ENCODE results near the gene CEACAM20. TPM values are rescaled to one million over a fixed set of nuclear protein-coding genes. Genes with fewer than 3 reads are reported as not detected.

Gene CEACAM20
- total RNA-seq (not detected), polyA plus RNA-seq (not detected)

DNA sequence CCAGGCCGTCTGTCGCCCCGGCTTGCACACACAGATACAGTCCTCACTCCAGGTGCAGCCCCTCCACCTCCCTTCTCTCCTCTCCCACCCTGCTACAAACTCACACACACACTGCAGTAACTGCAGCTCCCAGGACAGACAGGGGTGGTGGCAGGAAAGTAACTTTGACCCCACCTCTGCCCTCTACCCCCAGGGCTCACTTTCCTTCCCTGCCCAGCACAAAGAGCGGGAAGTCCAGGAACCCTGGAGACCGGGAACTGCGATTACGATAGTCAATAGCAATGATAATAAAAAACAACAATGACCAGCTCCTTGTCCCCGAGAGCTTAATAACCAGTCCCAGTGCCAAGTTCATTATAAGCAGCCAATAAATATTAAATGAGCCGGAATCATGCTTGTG lies at the start of gene CEACAM20:
CEACAM20 (minus strand) TSS at position 140 of the 400 bp plus-strand sequence. CDS start 166 bp downstream, outside the sequence.
- H3K27me3 ChIP-seq: no peaks in the 10 kb centered on the region
- no peak within 1 kb of the TSS for H3K4me3 ChIP-seq
- H3K27ac ChIP-seq: no peak within 1 kb of the TSS
- no peaks in the 10 kb centered on the region for H3K4me1 ChIP-seq
- TF ChIP-seq, protein P1, sequence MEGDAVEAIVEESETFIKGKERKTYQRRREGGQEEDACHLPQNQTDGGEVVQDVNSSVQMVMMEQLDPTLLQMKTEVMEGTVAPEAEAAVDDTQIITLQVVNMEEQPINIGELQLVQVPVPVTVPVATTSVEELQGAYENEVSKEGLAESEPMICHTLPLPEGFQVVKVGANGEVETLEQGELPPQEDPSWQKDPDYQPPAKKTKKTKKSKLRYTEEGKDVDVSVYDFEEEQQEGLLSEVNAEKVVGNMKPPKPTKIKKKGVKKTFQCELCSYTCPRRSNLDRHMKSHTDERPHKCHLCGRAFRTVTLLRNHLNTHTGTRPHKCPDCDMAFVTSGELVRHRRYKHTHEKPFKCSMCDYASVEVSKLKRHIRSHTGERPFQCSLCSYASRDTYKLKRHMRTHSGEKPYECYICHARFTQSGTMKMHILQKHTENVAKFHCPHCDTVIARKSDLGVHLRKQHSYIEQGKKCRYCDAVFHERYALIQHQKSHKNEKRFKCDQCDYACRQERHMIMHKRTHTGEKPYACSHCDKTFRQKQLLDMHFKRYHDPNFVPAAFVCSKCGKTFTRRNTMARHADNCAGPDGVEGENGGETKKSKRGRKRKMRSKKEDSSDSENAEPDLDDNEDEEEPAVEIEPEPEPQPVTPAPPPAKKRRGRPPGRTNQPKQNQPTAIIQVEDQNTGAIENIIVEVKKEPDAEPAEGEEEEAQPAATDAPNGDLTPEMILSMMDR (IDR thresholded peaks at IDR 0.05): no peak
- no peaks in the 10 kb centered on the region for H3K36me3 ChIP-seq
- ATAC-seq (no peak), FAIRE-seq (no peak), DNase-seq (no peak)
- 43 to 59% methylated on average over 9 of the region's 9 CpGs for WGBS, 2 donors
- no peaks in the 10 kb centered on the region for H3K9me3 ChIP-seq
- intact Hi-C loops (cut with DNase I): no loop called here

DNA sequence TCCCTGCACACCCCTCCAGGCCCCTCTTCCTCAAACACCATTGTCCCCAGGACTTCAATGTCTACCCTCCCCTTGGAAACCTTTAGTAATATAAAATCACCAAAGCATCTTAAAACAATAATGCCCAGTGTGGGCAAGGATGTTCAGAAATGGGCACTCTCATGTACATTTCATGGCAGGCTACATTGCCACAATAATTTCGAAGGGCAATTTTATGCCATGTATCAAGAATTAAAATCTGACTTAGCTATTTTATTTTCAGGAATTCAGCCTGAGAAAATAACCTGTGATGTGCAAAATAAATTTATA lies 48.0 kb upstream of the CEACAM20 start:
- Histone ChIP-seq H3K27ac (no peak overlapping the region), H3K4me1 (no peaks in the 10 kb centered on the region), H3K4me3 (no peak overlapping the region), H3K27me3 (no peaks in the 10 kb centered on the region), H3K9me3 (no peaks in the 10 kb centered on the region), H3K36me3 (no peaks in the 10 kb centered on the region)
- ATAC-seq (no peak), DNase-seq (no peak), FAIRE-seq (no peak)
- TF ChIP-seq, protein P1 (IDR thresholded peaks at IDR 0.05): no peak
- 25 to 37% methylated on average over 1 of the region's 1 CpG for WGBS, 2 donors
- intact Hi-C loops (cut with DNase I): loop anchor here in 1 of 3 donors (5.0 kb wide), 1 partner anchor 80 kb away; no protein-coding TSS in a partner anchor

GRCh38 chr19:44576843-44577565 lies 47.5 kb upstream of the CEACAM20 start:
- TF ChIP-seq, protein P1 (IDR thresholded peaks at IDR 0.05): peak; percentile 34 to 57 (median 56)
- FAIRE-seq (no peak), ATAC-seq (peak; percentile 78 to 99 (median 94)), DNase-seq (peak in 4 of 6 donors; percentile 27 to 53 (median 42))
- Histone ChIP-seq H3K27me3 (no peaks in the 10 kb centered on the region), H3K4me3 (no peak overlapping the region), H3K4me1 (no peaks in the 10 kb centered on the region), H3K36me3 (no peaks in the 10 kb centered on the region), H3K27ac (no peak overlapping the region), H3K9me3 (no peaks in the 10 kb centered on the region)
- intact Hi-C loops (cut with DNase I): loop anchor here in 1 of 3 donors (5.0 kb wide), 1 partner anchor 80 kb away; no protein-coding TSS in a partner anchor
- 56 to 65% methylated on average over 8 of the region's 8 CpGs for WGBS, 2 donors

GRCh38 chr19:44575116-44575700 lies 45.7 kb upstream of the CEACAM20 start:
- H3K36me3 ChIP-seq: no peaks in the 10 kb centered on the region
- no peaks in the 10 kb centered on the region for H3K9me3 ChIP-seq
- FAIRE-seq: no peak
- intact Hi-C loops (cut with DNase I): loop anchor here in 1 of 3 donors (5.0 kb wide), 1 partner anchor 82 kb away; no protein-coding TSS in a partner anchor
- H3K27me3 ChIP-seq: no peaks in the 10 kb centered on the region
- H3K4me1 ChIP-seq: no peaks in the 10 kb centered on the region
- H3K4me3 ChIP-seq: no peak overlapping the region
- no peak for ATAC-seq
- no peak for DNase-seq
- TF ChIP-seq, protein P1 (IDR thresholded peaks at IDR 0.05): no peak
- WGBS, 2 donors: 72 to 88% methylated on average over 11 of the region's 11 CpGs
- no peak overlapping the region for H3K27ac ChIP-seq
